ENCODE results near the gene PRSS57.
"Not testable (repeated sequence)": the region's sequence is repeated elsewhere in the genome, so short reads cannot be mapped to it uniquely, and the experiment has no call there.

Gene PRSS57

DNA sequence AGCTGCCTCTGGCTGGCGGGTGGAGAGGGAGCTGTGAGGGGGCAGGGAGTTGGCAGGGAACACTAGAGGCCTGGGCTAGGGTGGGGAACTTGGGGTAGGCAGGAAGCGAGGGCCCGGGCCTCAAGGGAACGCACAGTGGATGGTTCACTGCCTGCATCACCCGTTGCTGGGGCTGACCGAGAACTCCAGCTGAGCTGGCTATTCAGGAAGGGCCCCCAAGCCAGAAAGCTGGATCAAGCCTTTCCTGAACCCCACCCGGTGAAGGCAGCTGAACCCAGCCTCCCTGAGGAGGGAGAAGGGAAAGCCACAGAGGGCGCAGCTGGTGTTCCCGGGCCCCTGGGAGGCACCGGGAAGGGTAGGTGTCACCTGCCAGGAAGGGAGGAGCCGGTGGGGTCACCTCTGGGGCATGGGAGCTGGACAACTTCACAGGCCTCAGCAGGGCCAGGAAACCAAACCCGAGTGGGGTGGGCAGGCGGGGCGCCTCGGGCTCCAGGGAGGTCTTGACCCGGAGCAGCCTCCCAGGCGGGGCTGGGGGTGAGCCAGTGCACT is 27.4 kb upstream of the PRSS57 start:
- DNase-seq: no peak

DNA sequence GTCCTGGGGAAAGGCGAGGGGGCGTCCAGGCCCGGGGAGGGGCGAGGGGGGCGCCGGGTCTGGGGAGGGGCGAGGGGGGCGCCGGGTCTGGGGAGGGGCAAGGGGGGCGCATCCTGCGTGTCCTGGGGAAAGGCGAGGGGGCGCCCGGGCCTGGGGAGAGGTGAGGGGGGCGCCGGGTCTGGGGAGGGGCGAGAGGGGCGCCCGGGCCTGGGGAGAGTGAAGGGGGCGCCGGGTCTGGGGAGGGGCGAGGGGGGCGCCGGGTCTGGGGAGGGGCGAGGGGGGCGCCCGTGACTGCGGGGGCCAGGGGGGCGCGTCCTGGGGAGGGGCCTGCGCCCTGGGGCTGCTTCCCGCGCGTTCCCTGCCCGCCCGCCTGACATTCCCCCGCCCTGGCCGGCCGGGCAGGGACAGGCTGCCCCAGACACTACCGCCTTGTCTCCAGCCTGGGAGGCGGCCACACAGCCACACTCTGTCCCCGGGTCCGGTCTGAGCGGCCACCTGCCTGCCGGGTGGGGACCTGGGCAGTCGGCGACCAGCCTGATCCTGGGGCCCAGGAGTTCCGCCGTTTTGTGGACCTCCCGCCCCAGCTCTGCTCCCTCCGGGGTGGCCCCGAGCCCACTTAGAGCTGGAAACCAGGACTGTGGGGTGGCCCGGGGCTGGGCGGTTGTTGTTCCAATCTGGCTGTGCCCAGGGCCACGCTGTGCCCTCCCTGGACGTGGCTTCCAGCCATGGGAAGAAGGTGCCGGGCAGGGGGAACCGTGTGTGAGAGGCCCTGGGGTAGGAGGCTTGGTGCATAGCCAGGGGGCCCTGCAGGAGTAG is 25.3 kb upstream of the PRSS57 start:
- DNase-seq: no peak

GRCh38 chr19:719636-720344 is 24.5 kb upstream of the PRSS57 start:
- no peak for DNase-seq

DNA sequence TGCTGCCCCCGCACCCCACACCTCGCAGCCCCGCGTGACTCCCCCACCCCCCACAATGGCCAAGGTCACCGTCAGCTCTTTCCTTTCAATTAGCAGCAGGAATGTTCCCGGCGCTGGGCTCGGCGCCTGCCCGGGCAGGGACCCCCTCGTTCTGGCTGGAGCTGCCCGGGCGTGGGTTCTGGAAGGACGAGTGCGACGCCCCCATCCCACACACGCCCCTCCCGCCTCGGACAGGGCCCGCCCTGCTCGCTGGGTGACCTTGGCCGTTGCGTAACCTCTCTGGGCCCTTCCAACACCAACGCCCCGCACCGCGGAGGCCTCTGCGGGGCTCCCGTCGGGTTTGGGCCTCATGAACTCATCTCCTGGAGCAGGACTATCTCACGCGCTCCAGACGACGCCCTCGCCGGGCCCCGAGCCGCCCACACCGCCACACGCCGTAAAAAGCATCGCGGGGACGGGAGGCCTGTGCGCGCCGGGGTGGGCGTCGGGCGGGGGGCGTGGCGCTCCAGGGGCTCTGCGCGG is 23.8 kb upstream of the PRSS57 start:
- DNase-seq: no peak

GRCh38 chr19:718251-718951 is 23.1 kb upstream of the PRSS57 start:
- DNase-seq: no peak

DNA sequence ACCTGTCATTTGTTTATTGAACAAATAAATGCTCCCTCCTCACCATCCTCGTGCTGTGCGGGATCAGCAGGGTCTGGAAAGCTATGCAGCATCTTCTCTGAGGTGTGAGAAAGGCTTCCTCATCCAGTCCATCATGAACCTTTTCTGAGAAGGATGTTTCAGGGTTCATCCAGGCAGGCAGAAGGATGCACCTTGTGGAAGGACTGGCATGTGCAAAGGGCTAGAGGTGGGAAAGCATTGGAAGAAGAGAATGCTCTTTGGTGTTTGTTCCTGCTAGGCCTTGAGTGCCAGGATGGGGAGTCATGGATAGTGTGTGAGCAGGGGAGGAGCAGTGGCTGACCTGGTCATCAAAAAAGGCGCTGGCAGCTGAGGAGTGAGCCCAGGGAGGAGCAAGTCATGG is 20.1 kb upstream of the PRSS57 start:
- no peak for DNase-seq

DNA sequence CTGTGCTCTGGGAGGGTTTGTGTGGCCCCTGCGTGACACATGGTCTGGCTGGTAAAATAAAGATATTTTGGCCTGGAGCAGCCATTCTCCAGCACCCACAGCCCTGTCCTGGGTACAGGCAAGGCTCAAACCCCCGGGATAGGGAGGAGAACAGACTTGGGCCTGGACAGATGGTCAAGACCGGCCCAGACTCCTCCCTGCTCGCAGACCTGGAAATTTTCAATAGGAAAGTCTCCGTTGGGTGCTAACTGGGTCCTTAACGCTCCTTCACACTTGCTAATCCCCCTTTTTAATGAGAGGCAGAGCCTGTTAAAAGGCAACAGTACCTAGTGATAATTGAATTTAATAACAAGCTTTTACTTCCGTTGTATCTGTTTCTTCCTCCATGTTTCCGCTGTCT is 16.0 kb upstream of the PRSS57 start:
- DNase-seq: no peak

DNA sequence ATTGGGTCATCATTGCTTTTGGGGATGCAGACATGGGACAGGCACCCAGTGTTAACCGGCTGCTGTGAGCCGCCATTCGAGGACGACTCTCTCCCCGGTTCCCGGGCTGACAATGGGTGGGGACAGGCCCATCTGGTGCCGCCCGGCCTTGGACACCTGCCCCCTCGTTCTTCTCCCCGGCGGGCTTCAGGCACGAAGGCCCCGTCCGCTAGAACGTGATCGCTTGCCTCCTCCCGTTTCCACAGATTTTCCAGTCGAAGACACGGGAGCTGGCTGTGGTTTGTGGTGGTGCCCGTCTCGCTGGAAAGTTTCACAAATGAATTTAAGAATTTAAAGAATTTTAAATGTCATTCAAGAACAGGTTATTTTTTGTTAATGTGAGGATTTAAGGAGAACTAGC is 15.5 kb upstream of the PRSS57 start:
- DNase-seq: no peak

GRCh38 chr19:709965-710571 is 14.8 kb upstream of the PRSS57 start:
- DNase-seq: no peak

GRCh38 chr19:709196-709964 is 14.1 kb upstream of the PRSS57 start:
- DNase-seq: no peak

DNA sequence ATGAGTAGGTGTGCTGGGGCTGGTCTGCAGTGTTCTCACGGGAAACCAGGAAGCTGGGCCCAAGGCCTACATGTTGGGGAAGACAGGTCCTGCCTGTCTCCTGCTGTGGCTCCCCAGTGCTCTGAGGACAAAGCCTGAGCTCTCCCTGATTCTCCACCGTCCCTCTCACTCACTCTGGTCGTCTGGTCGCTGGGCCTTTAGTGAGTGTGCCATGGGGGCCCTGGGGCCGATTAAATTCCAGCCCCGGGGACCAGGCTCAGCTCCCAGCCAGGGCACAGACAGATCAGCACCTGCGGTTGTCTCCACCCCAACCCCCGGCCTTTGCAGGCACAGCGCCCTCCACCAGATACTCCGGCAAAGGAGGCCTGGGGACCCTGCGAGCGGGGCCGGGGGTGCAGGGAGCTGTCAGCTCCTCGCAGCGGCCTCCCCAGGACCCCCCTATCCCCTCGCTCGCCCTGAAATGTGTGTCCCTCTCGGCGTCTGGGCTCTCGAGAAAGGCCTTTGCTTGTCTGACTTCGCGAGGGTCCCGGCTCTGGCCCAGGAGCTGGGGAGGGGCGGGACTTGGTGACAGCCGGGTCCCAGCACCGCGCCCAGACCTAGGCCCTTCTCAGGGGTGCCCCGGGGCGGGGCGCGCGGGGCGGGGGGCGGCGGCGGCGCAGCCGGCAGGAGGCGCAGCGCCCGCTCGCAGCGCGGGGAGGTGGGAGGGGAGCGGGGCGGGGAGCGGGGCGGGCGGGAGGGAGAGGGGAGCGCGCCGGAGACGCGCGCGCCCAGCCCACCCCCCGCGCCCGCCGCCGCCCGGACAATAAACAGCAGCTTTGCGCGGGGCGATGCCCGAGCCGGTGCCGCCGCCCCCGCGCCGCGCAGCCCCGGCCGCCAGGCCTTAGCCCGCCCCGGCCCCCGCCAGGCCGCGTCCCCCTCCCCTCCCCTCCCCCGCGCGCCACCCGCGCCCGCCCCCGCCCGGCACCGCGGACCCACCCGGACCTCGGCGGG is 13.2 kb upstream of the PRSS57 start, which contains the start of gene PALM:
TSS of gene PALM (plus strand) at position 782 of the 990 bp plus-strand sequence. CDS start 212 bp downstream, outside the sequence.
- no peak for DNase-seq

- DNase-seq: no peak
Measured at GRCh38 chr19:704447-704741, 9.1 kb upstream of the PRSS57 start.

GRCh38 chr19:703651-704446 is 8.6 kb upstream of the PRSS57 start:
- no peak for DNase-seq

- no peak for DNase-seq
Measured at GRCh38 chr19:703329-703650, 8.0 kb upstream of the PRSS57 start.

DNA sequence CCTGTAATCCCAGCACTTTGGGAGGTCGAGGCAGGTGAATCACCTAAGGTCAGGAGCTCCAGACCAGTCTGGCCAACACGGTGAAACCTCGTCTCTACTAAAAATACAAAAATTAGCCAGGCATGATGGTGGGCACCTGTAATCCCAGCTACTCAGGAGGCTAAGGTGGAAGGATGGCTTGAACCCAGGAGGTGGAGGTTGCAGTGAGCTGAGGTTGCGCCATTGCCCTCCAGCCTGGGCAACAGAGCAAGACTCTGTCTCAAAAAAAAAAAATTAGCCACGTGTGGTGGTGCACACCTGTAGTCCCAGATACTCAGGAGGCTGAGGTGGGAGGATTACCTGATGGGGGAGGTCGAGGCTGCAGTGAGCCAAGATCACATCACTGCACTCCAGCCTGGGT is 7.6 kb upstream of the PRSS57 start:
- not testable (repeated sequence) for DNase-seq

DNA sequence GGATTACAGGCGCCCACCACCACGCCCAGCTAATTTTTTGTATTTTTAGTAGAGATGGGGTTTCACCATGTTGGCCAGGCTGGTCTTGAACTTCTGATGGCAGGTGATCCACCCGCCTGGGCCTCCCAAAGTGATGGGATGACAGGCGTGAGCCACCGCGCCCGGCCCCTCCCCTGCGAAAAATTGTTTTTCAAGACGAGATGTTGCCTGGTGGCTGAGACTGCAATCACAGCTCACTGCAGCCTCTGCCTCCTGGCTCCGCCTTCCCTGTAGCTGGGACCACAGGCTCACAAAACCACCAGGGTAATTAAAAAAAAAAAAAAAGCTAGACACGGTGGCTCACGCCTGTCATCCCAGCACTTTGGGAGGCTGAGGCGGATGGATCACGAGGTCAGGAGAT is 4.6 kb upstream of the PRSS57 start:
- DNase-seq: not testable (repeated sequence)

GRCh38 chr19:698529-698928 is 3.3 kb upstream of the PRSS57 start:
- not testable (repeated sequence) for DNase-seq

DNA sequence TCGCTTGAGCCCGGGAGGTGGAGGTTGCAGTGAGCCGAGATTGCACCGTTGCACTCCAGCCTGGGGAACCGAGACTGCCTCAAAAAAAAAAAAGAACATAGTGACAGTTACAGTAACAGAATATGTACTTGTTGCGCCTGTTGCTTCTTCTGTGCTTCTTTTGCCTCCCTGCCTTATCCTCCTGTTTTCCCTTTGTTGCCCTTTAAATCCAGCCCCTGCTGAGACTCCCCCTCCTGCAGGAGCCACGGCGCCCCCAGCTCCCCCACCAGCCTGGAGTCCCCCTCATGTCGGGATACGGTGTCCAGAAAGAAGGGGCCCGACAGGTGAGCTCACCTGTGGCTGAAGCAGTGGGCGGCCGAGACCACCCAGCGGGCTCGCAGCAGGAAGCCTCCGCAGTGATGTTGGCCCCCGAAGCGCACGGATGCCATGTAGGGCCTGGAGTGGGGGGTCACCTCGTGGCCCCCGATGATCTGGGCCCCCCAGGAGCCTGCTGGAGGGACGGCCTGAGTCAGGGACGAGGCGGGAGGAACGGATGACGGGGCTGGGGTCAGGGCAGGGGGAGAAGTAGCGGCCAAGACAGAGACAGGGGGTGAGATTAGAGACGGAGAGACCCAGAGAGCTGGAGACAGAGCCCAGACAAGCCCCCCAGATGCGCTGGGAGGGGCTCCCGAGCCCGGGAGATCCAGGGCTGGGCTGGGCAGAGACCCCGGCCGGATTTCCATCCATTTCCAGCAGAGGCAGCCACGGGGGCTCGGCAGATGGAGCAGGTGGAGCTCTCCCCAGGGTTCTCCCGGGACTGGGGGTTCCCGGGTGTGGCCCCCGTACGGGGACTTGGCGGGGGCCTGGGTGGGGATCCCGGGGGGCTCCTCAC is 536 bp downstream of the PRSS57 start:
- DNase-seq: no peak

DNA sequence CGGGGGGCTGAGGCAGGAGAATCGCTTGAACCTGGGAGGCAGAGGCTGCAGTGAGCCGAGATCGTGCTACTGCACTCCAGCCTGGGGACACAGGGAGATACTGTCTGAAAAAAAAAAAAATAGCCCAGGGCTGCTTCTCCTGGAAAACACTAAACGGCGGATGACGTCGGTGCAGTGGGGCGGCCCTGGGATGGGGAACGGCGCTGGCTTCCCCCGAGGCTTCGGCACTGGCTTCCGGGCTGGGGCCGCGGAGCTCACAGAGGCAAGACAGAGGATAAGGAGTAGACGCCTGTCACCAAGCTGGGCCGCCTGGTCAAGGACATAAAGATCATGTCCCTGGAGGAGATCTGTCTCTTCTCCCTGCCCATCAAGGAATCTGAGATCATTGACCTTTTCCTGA is 5.0 kb downstream of the PRSS57 start:
- DNase-seq: no peak

Data from SW 1271 (cell line).